Skeletal muscle satellite cell (primary cell): ENCODE data around the gene CUX1.
A peak's percentile ranks its signal among the peaks of the same experiment; 100 is the strongest.

Experiments used
- H3K27me3 ChIP-seq: 2 replicates; pipeline ENCODE4 v1.7.0; 2013; ENCODE audit warnings: low read length; ENCODE audit not compliant: control insufficient read depth, insufficient read depth
- H3K36me3 ChIP-seq: 2 replicates; pipeline ENCODE4 v1.7.0; 2013; ENCODE audit warnings: mild to moderate bottlenecking, control low read depth, low read length; ENCODE audit not compliant: insufficient read depth
- H3K4me1 ChIP-seq: 2 replicates; pipeline ENCODE4 v1.7.0; 2013; ENCODE audit warnings: low read length; ENCODE audit not compliant: control insufficient read depth, insufficient read depth
- H3K4me2 ChIP-seq: 2 replicates; pipeline ENCODE4 v1.7.0; 2013; ENCODE audit warnings: mild to moderate bottlenecking, low read length
- H3K4me3 ChIP-seq: 2 replicates; pipeline ENCODE4 v1.7.0; 2013; ENCODE audit warnings: low read length
- H3K9ac ChIP-seq: 2 replicates; pipeline ENCODE4 v1.7.0; 2013; ENCODE audit warnings: mild to moderate bottlenecking, low read depth, low read length, moderate library complexity
- H3K9me3 ChIP-seq: replicated peaks from 2 replicates; pipeline ENCODE4 v1.7.0; 2013; ENCODE audit warnings: mild to moderate bottlenecking, control low read depth, low read length

The CUX1 gene

DNA sequence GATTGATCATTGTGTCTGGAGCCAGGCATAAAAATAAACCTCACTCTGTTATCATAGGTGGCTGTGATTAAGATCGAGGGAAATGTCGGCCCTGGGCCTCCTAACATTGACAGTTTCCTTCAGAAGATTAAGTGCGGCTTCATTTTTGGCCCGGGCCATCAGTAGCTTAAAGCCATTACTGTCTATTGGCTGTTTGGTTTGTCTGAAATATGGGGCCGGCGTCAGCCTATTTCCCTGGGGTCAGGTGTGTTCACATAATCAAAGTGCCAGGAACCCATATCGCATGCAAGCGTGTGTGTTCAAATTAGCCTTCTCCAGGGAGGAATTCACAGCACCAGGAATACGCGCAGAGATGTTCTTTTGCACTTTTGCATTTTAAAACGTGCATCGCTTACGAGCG lies 114.7 kb downstream of the CUX1 start:
- no peak overlapping the region for H3K4me3 ChIP-seq
- no peaks in the 10 kb centered on the region for H3K36me3 ChIP-seq
- H3K4me1 ChIP-seq, result peaks cover 14% of the 10 kb centered on the region

DNA sequence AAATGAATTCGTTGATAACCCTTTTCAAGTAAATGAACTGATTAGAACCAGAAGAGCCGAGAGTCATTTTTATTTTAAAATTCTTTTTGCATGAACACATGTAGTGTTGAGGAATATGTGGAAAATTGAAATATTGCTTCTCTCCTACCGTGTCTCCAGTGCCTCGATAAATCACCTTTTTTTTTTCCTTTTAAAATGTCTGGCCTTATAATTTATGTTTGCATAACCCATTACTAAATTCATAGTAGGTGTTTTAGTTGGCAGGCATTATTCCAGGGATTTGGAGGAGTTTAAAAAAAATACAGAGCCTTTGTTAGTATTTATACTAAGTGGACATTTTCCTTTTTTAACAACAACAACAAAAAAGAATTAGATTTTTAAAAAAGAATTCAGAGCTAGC lies 115.6 kb downstream of the CUX1 start:
- H3K4me2 ChIP-seq, result no peak overlapping the region
- no peaks in the 10 kb centered on the region for H3K27me3 ChIP-seq
- peaks cover 15% of the 10 kb centered on the region for H3K4me1 ChIP-seq
- H3K9ac ChIP-seq, result no peak overlapping the region
- no peak overlapping the region for H3K4me3 ChIP-seq
- no peaks in the 10 kb centered on the region for H3K36me3 ChIP-seq
- no peaks in the 10 kb centered on the region for H3K9me3 ChIP-seq

More for the DNA sequence above, 114.7 kb downstream of the CUX1 start:
- Histone ChIP-seq H3K9me3 (no peaks in the 10 kb centered on the region), H3K4me2 (no peak overlapping the region), H3K9ac (no peak overlapping the region), H3K27me3 (no peaks in the 10 kb centered on the region)

DNA sequence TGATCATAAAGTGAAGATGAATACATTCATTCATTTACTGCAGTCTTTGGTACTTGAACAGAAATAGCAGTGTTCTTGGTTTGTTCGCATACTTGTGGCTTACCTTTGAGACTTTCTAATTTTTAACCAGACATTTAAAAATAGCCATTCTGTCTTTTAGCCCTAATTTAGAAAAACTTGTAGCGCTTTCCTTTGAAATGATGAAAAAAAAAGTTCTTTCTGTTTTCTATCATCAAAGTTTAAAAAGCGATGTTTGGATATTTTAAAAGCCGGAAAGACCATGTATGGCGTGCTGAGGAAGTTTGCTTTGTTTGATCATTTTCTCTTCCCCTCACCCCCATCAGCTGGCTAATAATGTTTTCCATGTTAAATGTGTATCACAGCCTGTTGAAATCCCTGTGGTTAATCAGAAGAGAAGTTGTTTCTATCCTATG lies 116.3 kb downstream of the CUX1 start:
- H3K4me1 ChIP-seq, result peaks cover 15% of the 10 kb centered on the region
- no peaks in the 10 kb centered on the region for H3K27me3 ChIP-seq
- H3K4me2 ChIP-seq, result no peak overlapping the region
- H3K36me3 ChIP-seq, result no peaks in the 10 kb centered on the region
- no peak overlapping the region for H3K9ac ChIP-seq
- H3K9me3 ChIP-seq, result no peaks in the 10 kb centered on the region
- no peak overlapping the region for H3K4me3 ChIP-seq

DNA sequence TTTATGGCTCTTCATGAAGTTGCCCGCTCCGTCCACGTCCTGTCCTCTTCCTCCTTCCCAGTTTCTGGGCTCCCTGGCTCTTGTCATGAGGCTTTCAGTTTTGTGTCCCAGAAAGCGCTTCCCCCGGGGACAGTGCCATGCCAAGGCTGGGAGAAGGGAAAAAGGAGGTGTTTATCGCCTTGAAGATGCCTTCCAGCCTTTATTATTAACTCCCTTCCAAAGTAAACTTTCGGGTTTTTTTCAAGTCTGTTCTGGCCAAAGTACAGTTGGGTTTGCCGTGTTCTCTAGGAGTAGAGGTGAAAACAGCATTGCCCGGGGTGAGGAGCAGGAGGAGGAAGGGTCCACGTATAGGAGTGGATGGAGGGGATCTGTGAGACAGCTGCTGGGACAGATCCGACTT lies 117.2 kb downstream of the CUX1 start:
- Histone ChIP-seq H3K9ac (peak overlapping the region; percentile 2), H3K9me3 (no peaks in the 10 kb centered on the region), H3K27me3 (no peaks in the 10 kb centered on the region), H3K4me1 (peaks cover 15% of the 10 kb centered on the region), H3K36me3 (no peaks in the 10 kb centered on the region), H3K4me3 (no peak overlapping the region), H3K4me2 (peak overlapping the region; percentile 25)

- H3K4me2 ChIP-seq, result no peak overlapping the region
- no peaks in the 10 kb centered on the region for H3K27me3 ChIP-seq
- no peaks in the 10 kb centered on the region for H3K36me3 ChIP-seq
- H3K4me1 ChIP-seq, result peaks cover 15% of the 10 kb centered on the region
- no peak overlapping the region for H3K4me3 ChIP-seq
- H3K9ac ChIP-seq, result no peak overlapping the region
- no peaks in the 10 kb centered on the region for H3K9me3 ChIP-seq
Observed at GRCh38 chr7:101935521-101936141, 118.2 kb downstream of the CUX1 start.

- peaks cover 15% of the 10 kb centered on the region for H3K4me1 ChIP-seq
- H3K4me2 ChIP-seq, result peak overlapping the region; percentile 75
- H3K9me3 ChIP-seq, result no peaks in the 10 kb centered on the region
- no peaks in the 10 kb centered on the region for H3K36me3 ChIP-seq
- H3K9ac ChIP-seq, result peak overlapping the region; percentile 67
- no peaks in the 10 kb centered on the region for H3K27me3 ChIP-seq
- H3K4me3 ChIP-seq, result peak overlapping the region; percentile 62
Observed at GRCh38 chr7:101936223-101936610, 118.8 kb downstream of the CUX1 start.

DNA sequence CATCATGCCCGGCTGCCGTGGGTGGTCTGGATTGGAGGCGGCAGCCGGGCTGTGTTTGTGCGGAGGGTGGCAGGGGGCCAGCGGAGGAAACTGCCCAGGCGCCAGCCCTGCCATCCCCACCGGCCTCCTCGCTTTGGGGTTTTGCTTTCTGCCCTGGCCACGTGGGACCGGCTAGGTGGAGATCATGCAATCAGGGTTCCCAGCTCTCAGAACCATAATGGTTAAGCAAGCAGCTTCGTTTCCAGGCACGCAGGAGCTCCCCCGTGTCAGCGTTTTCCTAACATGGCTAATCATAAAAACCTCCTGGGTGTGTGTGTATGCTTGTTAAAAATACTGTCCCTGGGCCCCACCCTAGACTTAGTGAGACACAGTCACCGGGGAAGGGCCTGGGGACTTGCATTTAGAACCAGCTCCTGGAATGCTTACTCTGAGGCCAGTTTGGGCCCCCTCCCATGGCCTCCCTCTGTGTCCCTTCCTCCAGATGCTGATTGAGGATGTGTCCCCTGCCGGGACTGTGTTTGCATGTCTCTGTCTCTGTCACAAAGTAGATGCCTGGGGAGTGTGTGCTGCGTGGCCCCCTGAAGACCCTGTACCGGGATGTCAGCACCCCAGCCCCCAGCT lies 119.3 kb downstream of the CUX1 start:
- H3K9ac ChIP-seq, result peak overlapping the region; percentile 67
- H3K36me3 ChIP-seq, result no peaks in the 10 kb centered on the region
- peak overlapping the region; percentile 62 for H3K4me3 ChIP-seq

DNA sequence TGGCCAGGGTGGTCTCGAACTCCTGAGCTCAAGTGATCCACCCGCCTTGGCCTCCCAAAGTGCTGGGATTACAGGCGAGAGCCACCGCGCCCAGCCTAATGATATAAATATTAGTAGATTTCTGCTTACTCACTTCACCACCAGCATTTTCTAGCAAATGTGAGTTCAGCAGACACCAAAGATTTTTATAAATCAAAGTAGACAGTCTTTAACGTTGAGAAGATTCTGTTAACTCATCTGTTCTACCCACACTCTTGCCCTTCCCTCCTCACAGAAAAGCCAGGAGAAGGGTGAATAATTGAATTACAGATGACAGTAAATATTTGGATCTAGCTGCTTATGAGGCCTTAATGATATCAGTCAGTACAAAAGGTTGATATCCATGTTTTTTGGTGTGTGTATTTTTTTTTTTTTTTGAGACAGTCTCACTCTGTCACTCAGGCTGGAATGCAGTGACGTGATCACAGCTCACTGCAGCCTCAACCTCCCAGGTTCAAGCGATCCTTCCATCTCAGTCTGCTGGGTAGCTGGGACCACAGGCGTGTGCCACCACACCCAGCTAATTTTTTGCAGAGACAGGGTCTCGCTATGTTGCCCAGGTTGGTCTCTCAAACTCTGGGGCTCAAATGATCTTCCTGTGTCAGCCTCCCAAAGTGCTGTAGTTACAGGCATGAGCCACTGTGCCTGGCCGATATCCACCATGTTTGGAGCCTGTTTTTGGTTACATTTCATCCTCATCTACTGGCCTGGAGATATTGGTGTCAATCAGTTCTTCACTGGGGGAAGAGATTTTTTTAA lies 120.5 kb downstream of the CUX1 start:
- peaks cover 32% of the 10 kb centered on the region for H3K4me1 ChIP-seq
- no peak overlapping the region for H3K4me2 ChIP-seq
- no peaks in the 10 kb centered on the region for H3K9me3 ChIP-seq
- H3K27me3 ChIP-seq, result no peaks in the 10 kb centered on the region
- H3K36me3 ChIP-seq, result no peaks in the 10 kb centered on the region
- H3K4me3 ChIP-seq, result no peak overlapping the region
- H3K9ac ChIP-seq, result no peak overlapping the region

More for the DNA sequence above, 119.3 kb downstream of the CUX1 start:
- Histone ChIP-seq H3K4me1 (peaks cover 20% of the 10 kb centered on the region), H3K27me3 (no peaks in the 10 kb centered on the region), H3K4me2 (peak overlapping the region; percentile 75), H3K9me3 (no peaks in the 10 kb centered on the region)

DNA sequence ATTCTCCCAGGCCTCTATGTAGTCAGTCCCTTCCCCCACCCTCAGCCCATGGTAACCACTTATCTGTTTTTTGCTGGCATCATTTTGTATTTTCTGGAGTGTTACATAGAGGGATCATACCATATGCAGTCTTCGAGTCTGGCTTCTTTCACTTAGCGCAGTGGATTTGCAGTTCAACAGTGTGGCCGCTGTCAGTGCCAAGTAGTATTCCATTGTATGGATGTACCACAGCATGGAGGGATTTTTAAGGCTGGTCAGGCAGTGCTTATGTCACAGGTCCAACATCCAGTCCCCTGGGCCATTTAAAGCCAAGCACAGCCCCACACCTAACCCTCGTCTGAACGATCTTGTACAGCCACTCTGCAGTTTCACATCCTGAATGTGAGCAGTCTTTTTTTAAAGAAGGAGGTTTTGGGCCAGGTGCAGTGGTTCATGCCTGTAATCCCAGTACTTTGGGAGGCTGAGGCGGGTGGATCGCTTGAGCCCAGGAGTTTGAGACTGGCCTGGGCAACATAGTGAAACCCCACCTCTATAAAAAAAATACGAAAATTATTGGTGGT lies 121.8 kb downstream of the CUX1 start:
- Histone ChIP-seq H3K36me3 (no peaks in the 10 kb centered on the region), H3K9me3 (no peaks in the 10 kb centered on the region), H3K4me1 (peaks cover 32% of the 10 kb centered on the region), H3K4me3 (no peak overlapping the region), H3K27me3 (no peaks in the 10 kb centered on the region), H3K9ac (no peak overlapping the region), H3K4me2 (no peak overlapping the region)

DNA sequence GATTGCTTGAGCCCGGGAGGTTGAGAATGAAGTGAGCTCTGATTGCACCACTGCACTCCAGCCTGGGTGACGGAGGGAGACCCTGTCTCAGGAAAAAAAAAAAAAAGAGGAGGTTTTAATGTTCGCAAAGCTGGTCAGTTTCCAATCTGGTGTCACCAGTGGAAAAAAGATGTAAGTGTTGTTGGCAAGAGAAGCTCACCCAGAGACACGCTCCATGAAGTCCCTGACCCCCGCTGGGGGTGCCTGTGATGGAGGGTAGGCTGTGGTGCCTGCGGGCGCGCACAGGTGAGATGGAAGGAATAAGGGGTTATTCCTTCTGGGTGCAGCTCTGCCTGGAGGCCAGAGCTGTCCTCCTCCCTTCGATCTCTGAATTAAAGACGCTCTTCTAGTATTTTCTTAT lies 122.7 kb downstream of the CUX1 start:
- Histone ChIP-seq H3K9ac (no peak overlapping the region), H3K36me3 (no peaks in the 10 kb centered on the region), H3K4me3 (no peak overlapping the region), H3K27me3 (no peaks in the 10 kb centered on the region), H3K4me2 (no peak overlapping the region), H3K9me3 (no peaks in the 10 kb centered on the region), H3K4me1 (peaks cover 32% of the 10 kb centered on the region)

- Histone ChIP-seq H3K9ac (no peak overlapping the region), H3K4me2 (no peak overlapping the region), H3K4me1 (peaks cover 29% of the 10 kb centered on the region), H3K4me3 (no peak overlapping the region), H3K27me3 (no peaks in the 10 kb centered on the region), H3K36me3 (no peaks in the 10 kb centered on the region), H3K9me3 (no peaks in the 10 kb centered on the region)
Observed at GRCh38 chr7:101940830-101941229, 123.4 kb downstream of the CUX1 start.
